ENCODE measurements around the gene KCTD11.
"Not testable (repeated sequence)": the region's sequence is repeated elsewhere in the genome, so short reads cannot be mapped to it uniquely, and the experiment has no call there.

KCTD11 gene

GRCh38 chr17:7346761-7347614 is 5.0 kb upstream of the KCTD11 start:
- no peak for DNase-seq (ENCODE audit: low spot score)

DNA sequence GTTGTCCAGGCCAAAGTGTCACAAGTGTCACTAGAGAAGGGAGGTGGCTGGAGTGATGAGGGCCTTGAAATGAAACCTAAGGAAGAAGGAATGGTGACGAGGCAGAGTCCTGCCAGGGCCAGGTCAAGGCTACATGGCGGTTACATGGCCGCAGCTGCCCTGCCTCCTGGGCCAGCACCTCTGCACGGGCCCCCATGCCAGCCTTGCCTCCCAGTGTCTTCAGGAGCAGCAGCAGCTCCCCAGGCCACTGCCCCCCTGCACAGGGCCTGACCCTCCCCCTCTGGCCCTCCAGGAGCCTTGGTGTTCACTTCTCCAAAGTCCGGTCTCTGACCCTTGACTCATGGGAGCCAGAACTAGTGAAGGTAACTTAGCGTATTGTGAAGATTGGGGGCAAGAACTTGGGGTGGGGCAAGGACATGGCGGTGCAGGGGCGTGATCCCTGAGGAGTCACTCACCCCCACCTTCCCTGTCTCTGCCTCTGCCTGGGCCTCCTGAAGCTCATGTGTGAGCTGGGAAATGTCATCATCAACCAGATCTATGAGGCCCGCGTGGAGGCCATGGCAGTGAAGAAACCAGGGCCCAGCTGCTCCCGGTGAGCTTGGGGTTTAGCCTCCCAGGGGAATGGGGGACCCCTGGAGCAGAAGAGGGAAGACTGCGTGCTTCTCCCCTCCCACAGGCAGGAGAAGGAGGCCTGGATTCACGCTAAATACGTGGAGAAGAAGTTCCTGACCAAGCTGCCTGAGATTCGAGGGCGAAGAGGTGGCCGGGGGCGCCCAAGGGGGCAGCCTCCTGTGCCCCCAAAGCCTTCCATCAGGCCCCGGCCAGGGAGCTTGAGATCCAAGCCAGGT is 4.1 kb upstream of the KCTD11 start:
- no peak for DNase-seq (ENCODE audit: low spot score)

GRCh38 chr17:7348478-7349242 is 3.3 kb upstream of the KCTD11 start:
- DNase-seq (ENCODE audit: low spot score): no peak

- no peak for DNase-seq (ENCODE audit: low spot score)
Measured at GRCh38 chr17:7352503-7352889, 534 bp downstream of the KCTD11 start.

DNA sequence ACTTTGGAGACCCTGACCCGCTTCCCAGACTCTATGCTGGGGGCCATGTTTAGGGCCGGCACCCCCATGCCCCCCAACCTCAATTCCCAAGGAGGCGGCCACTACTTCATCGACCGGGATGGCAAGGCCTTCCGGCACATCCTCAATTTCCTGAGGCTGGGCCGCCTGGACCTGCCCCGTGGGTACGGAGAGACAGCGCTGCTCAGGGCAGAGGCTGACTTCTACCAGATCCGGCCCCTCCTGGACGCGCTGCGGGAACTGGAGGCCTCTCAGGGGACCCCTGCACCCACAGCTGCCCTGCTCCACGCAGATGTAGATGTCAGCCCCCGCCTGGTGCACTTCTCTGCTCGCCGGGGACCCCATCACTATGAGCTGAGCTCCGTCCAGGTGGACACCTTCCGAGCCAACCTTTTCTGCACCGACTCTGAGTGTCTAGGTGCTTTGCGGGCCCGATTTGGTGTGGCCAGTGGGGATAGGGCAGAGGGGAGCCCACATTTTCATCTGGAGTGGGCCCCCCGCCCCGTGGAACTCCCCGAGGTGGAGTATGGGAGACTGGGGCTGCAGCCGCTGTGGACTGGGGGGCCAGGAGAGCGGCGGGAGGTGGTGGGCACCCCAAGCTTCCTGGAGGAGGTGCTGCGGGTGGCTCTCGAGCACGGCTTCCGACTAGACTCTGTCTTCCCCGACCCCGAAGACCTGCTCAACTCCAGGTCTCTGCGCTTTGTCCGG is 1.1 kb downstream of the KCTD11 start:
- no peak for DNase-seq (ENCODE audit: low spot score)

DNA sequence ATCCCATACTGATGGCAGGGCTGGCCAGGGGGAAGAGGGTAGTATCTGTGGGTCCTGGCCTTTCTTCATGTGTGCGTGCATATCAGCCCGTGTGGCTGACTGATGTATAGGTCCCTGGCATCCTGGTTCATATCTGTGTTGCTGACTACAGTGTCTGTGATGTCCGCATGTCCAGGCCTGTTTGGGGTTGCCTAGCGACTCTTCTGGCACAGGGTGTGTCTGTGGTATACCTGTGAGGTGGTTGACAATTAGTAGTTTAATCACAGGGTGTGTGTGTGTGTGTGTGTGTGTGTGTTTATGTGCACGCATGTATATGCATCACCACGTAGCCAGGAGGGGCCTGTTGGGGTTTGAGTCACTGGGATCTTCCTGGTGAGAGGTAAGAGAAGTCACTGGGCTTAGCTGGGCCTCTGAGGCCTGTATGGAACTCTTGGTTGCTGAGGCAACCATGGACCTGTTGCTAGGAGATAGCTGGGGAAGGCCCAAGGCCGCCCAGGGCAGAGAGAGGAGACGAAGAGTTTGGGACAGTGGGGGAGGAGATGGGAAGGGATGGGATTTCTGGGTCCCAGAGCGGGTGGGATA is 2.4 kb downstream of the KCTD11 start:
- no peak for DNase-seq (ENCODE audit: low spot score)

GRCh38 chr17:7355053-7355452 is 3.1 kb downstream of the KCTD11 start, which contains the start of gene TMEM95:
TSS of gene TMEM95 (plus strand) at chr17:7355156. CDS start at chr17:7355205, 49 bp downstream.
- no peak for DNase-seq (ENCODE audit: low spot score)

GRCh38 chr17:7355573-7355972 is 3.6 kb downstream of the KCTD11 start:
- DNase-seq (ENCODE audit: low spot score): no peak

- DNase-seq (ENCODE audit: low spot score): peak; percentile 88
Measured at GRCh38 chr17:7356072-7356549, 4.1 kb downstream of the KCTD11 start.

DNA sequence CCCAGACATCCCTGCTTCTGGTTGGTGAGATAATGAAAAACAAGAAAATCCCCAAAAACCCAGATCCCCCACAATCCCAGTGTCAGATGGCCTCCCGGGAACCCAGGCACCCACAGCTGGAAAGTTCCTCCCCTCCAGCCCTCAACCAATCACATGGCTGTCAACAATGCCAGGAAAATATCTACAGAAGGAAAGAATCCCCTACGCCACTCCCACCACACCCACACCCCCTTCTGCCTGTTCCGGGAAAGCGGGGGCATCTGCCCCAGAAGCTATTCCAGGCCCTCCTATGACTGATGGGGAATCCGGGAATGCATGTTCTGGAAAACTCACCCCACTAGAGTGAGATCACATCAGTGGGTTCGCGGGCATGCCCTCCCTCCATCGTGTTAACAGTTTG is 4.8 kb downstream of the KCTD11 start:
- no peak for DNase-seq (ENCODE audit: low spot score)

DNA sequence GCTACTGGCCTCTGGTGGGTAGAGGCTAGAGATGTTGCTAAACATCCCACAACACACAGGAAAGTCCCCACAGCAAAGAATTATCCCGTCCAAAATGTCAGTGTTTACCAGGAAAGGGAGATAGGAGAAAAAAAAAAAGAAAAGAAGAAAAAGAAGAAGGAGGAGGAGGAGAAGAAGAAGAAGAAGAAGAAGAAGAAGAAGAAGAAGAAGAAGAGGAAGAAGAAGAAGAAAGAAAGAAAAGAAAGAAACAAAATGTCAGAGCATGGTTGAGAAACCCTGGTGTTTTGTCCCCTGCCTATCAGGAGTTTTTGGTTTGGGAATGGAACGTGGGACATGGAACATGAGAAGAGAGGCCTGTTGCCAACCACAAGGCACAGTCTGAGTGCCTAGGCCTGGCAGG is 5.4 kb downstream of the KCTD11 start:
- no peak for DNase-seq (ENCODE audit: low spot score)

DNA sequence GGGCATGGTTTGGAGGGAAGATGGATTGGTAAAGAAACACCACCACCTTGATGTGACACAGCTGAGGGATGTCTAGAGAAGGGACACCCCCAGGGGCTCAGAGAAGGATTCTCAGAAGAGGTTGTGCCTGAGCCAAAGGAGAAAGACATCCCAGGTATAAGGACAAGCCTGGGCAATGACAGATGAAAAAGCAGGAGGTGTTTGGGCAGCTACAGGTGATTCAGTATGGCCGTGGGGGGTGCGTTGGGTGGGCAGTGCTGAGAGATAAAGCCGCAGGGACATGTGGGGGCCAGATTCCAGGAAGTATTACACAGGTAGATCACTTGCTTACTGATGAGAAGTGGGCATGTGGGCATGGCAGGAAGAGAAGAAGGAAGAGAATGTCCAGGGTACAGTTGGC is 9.9 kb downstream of the KCTD11 start:
- DNase-seq (ENCODE audit: low spot score): no peak

GRCh38 chr17:7363311-7363710 is 11.3 kb downstream of the KCTD11 start:
- no peak for DNase-seq (ENCODE audit: low spot score)

DNA sequence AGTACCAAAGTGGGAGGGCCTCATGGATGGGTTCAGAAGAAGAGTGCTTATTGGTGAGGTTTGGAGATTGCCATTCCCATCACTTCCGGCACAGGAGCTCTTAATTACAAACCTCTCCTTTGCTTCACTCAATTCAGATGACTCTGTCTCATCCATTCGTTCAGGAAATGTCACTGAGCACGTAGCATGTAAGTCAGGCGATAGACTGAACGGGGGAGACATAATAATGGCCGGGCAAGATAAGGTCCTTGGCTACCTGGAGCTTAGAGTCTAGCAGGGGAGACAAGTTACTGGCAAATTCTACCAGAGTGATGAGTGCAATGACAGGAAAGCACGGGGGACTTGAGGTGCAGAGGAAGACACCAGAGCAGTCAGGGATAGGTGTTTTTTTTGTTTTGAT is 14.0 kb downstream of the KCTD11 start:
- not testable (repeated sequence) for DNase-seq (ENCODE audit: low spot score)

- no peak for DNase-seq (ENCODE audit: low spot score)
Measured at GRCh38 chr17:7367083-7367482, 15.1 kb downstream of the KCTD11 start.

GRCh38 chr17:7367918-7368598 is 16.1 kb downstream of the KCTD11 start:
- no peak for DNase-seq (ENCODE audit: low spot score)

DNA sequence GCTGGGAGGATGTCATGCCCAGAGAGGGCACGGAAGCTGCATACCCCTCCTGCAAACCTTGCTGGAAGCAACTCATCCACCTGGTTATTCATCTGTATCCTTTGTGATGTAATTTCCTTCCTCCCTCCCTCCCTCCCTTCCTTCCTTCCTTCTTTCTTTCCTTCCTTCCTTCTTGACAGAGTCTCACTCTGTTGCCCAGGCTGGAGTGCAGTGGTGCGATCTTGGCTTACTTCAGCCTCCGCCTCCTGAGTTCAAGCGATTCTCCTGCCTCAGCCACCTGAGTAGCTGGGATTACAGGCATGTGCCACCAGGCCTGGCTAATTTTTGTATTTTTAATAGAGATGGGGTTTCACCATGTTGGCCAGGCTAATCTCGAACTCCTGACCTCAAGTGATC is 16.6 kb downstream of the KCTD11 start:
- DNase-seq (ENCODE audit: low spot score): not testable (repeated sequence)

- DNase-seq (ENCODE audit: low spot score): no peak
Measured at GRCh38 chr17:7369825-7370224, 17.9 kb downstream of the KCTD11 start.

- no peak for DNase-seq (ENCODE audit: low spot score)
Measured at GRCh38 chr17:7370853-7371252, 18.9 kb downstream of the KCTD11 start.

GRCh38 chr17:7374353-7374752 is 22.4 kb downstream of the KCTD11 start:
- no peak for DNase-seq (ENCODE audit: low spot score)

GRCh38 chr17:7379134-7379533 is 27.2 kb downstream of the KCTD11 start:
- no peak for DNase-seq (ENCODE audit: low spot score)
